MCF 10A (cell line): ENCODE data around the gene MCTP1. TPM values are rescaled to one million over a fixed set of nuclear protein-coding genes. Genes with fewer than 3 reads are reported as not detected.

Experiments used
- BruUV-seq: library from RNA; stranded (reverse); fragments of 400-500 nt; replicated peaks from 2 replicates; lab custom pipeline; 2021; lab: Mats Ljungman, UMichigan
- CTCF ChIA-PET: fragments of 300-600 bp; sonication (Branson Sonifier 250); formaldehyde crosslinking; extraction: SDS; loops from one replicate; lab custom pipeline; 2021; ENCODE audit warnings: antibody characterized with exemption, inconsistent platforms; lab: Yijun Ruan, JAX
- POLR2A ChIA-PET: fragments of 300-600, 350-650 bp; sonication (Branson Sonifier 250); formaldehyde crosslinking; extraction: SDS; loops from one replicate; lab custom pipeline; 2020; ENCODE audit warnings: antibody characterized with exemption, inconsistent platforms; lab: Yijun Ruan, JAX
- DNase-seq: peaks from one replicate; pipeline ENCODE4 v3.0.0-alpha.2; 2018; ENCODE audit not compliant: unreplicated experiment
- H3K27ac Mint-ChIP-seq: one replicate; pipeline ENCODE4 v1.8.0; 2022; ENCODE audit warnings: mild to moderate bottlenecking, low read depth, mixed read lengths; ENCODE audit not compliant: unreplicated experiment
- H3K27me3 Mint-ChIP-seq: one replicate; pipeline ENCODE4 v1.8.0; 2022; ENCODE audit warnings: mixed read lengths; ENCODE audit not compliant: insufficient read depth, unreplicated experiment
- H3K36me3 Mint-ChIP-seq: one replicate; pipeline ENCODE4 v1.8.0; 2022; ENCODE audit warnings: mild to moderate bottlenecking, moderate library complexity, mixed read lengths; ENCODE audit not compliant: insufficient read depth, unreplicated experiment
- H3K4me1 Mint-ChIP-seq: one replicate; pipeline ENCODE4 v1.8.0; 2022; ENCODE audit warnings: mixed read lengths; ENCODE audit not compliant: insufficient read depth, unreplicated experiment
- H3K4me3 Mint-ChIP-seq: one replicate; pipeline ENCODE4 v1.8.0; 2022; ENCODE audit warnings: mild to moderate bottlenecking, moderate library complexity, mixed read lengths; ENCODE audit not compliant: unreplicated experiment
- H3K9me3 Mint-ChIP-seq: one replicate; pipeline ENCODE4 v1.8.0; 2022; ENCODE audit warnings: mixed read lengths; ENCODE audit not compliant: unreplicated experiment
- CTCF ChIP-seq: fragments of 200-600 bp; IDR thresholded peaks from one replicate; pipeline ENCODE4 v1.8.0; 2022; ENCODE audit warnings: antibody characterized with exemption, mild to moderate bottlenecking; ENCODE audit not compliant: unreplicated experiment
- intact Hi-C: fragments of 100-400 bp; cut with micrococcal nuclease; formaldehyde crosslinking; loops from 2 replicates; pipeline ENCODE4 v1.14.1; 2022
- total RNA-seq: library from RNA; stranded (reverse); gene quantifications from 2 replicates; pipeline ENCODE4 v1.2.3, GENCODE V29; 2022

MCTP1 gene
- total RNA-seq, 1 experiment from 2014 or later: 40.3 TPM

GRCh38 chr5:94856257-94856800, 428.6 kb downstream of the MCTP1 start:
- no peak overlapping the region for H3K4me3 Mint-ChIP-seq
- H3K4me1 Mint-ChIP-seq: peaks cover 5% of the 10 kb centered on the region
- no peak overlapping the region for H3K27ac Mint-ChIP-seq
- no peaks in the 10 kb centered on the region for H3K27me3 Mint-ChIP-seq
- POLR2A ChIA-PET: no interaction called here
- CTCF ChIA-PET: no interaction called here
- no peak for TF ChIP-seq CTCF
- BruUV-seq: no TSS peak
- peaks cover 5% of the 10 kb centered on the region for H3K36me3 Mint-ChIP-seq
- intact Hi-C loops: loop anchor here (10.0 kb wide), 1 partner anchor 1252 kb away; no protein-coding TSS in a partner anchor
- no peak for DNase-seq
- no peaks in the 10 kb centered on the region for H3K9me3 Mint-ChIP-seq

- no TSS peak for BruUV-seq
- CTCF ChIA-PET: interaction anchor here (0.7 kb wide), 1 partner anchor 383 kb away, joined by 3 read pairs; no protein-coding TSS in a partner anchor
- Mint-ChIP-seq H3K27ac (no peak overlapping the region), H3K4me1 (peaks cover 5% of the 10 kb centered on the region), H3K27me3 (no peaks in the 10 kb centered on the region), H3K9me3 (no peaks in the 10 kb centered on the region), H3K4me3 (no peak overlapping the region), H3K36me3 (peaks cover 5% of the 10 kb centered on the region)
- POLR2A ChIA-PET: interaction anchor here (0.7 kb wide), 1 partner anchor 23 kb away, joined by 4 read pairs; no protein-coding TSS in a partner anchor
- intact Hi-C loops: loop anchor here (10.0 kb wide), 1 partner anchor 1251 kb away; no protein-coding TSS in a partner anchor
- TF ChIP-seq CTCF: no peak
- DNase-seq: no peak
Measured at GRCh38 chr5:94855543-94855942, 429.4 kb downstream of the MCTP1 start.

GRCh38 chr5:94853120-94853519, 431.8 kb downstream of the MCTP1 start:
- TF ChIP-seq CTCF: no peak
- ChIA-PET CTCF (interaction anchor here (0.6 kb wide), 1 partner anchor 1692 kb away, joined by 4 read pairs; no protein-coding TSS in a partner anchor), POLR2A (interaction anchor here (0.6 kb wide), 1 partner anchor 99 kb away, joined by 3 read pairs; no protein-coding TSS in a partner anchor)
- intact Hi-C loops: loop anchor here (10.0 kb wide), 1 partner anchor 1248 kb away; no protein-coding TSS in a partner anchor
- Mint-ChIP-seq H3K36me3 (peaks cover 5% of the 10 kb centered on the region), H3K4me3 (no peak overlapping the region), H3K9me3 (no peaks in the 10 kb centered on the region), H3K27ac (no peak overlapping the region), H3K27me3 (no peaks in the 10 kb centered on the region), H3K4me1 (peaks cover 5% of the 10 kb centered on the region)
- DNase-seq: no peak
- no TSS peak for BruUV-seq

DNA sequence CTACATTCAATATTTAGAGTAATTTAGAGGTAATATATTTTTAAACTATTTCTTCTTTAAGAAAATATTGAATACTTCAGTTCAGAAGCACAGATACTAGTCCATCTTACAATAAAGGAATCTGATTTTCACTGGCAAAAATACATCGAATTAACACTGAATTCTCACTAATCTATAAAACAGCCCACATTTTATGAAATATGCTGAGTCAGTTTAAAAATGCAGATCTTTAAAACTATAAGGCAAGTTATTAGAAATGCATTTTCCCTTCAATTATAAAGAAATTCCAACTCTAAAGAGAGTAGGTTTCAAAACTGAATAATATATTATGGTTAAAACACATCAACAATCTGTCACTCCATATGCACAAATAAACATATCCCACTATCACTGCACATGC, 433.9 kb downstream of the MCTP1 start:
- ChIA-PET CTCF (interaction anchor here (0.6 to 1.7 kb wide), 8 partner anchors 10 to 313 kb away, joined by 3 to 8 read pairs (median 4); no protein-coding TSS in a partner anchor), POLR2A (interaction anchor here (1.5 kb wide), 1 partner anchor 15 kb away, joined by 5 read pairs; no protein-coding TSS in a partner anchor)
- no TSS peak for BruUV-seq
- Mint-ChIP-seq H3K4me3 (no peak overlapping the region), H3K4me1 (peaks cover 5% of the 10 kb centered on the region), H3K36me3 (no peaks in the 10 kb centered on the region), H3K9me3 (no peaks in the 10 kb centered on the region), H3K27ac (no peak overlapping the region), H3K27me3 (no peaks in the 10 kb centered on the region)
- intact Hi-C loops: loop anchor here (10.0 kb wide), 1 partner anchor 1246 kb away; no protein-coding TSS in a partner anchor
- DNase-seq: no peak
- TF ChIP-seq CTCF: no peak
